ENCODE measurements around the gene TSPAN4.

DNA sequence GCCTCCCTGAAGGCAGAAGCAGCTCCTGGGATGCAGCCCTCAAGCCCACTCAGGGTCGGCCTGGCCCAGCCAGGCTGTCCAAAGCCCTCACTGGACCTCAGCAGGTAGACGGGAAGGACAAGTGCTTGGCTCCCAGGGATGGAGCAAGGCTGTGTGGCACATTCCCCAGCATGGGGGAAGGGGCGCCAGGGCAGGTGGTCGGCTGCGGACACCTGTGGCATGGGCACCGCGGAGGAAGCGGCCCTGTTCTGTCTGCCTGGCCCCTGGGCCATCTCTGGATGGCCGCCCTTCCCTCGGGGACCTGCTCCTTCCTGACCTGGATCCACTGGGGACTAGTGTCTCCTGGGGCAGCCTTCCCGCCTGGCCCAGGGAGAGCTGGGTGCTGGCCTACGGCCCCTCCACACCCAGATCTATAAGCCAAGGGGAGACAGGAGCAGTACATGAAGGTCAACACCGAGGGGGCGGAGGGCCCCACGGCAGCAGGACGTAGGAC is 42.0 kb downstream of the TSPAN4 start:
- TF ChIP-seq KLF1 (tag by site-specific recombination; IDR thresholded peaks at IDR 0.05) (no peak), ZNF530 (tag by site-specific recombination; IDR thresholded peaks at IDR 0.05; ENCODE audit: low read depth) (no peak), ZNF785 (tag by site-specific recombination; IDR thresholded peaks at IDR 0.05) (no peak), ZNF37A (tag by site-specific recombination; IDR thresholded peaks at IDR 0.05) (no peak)
- TF ChIP-seq, protein P1, sequence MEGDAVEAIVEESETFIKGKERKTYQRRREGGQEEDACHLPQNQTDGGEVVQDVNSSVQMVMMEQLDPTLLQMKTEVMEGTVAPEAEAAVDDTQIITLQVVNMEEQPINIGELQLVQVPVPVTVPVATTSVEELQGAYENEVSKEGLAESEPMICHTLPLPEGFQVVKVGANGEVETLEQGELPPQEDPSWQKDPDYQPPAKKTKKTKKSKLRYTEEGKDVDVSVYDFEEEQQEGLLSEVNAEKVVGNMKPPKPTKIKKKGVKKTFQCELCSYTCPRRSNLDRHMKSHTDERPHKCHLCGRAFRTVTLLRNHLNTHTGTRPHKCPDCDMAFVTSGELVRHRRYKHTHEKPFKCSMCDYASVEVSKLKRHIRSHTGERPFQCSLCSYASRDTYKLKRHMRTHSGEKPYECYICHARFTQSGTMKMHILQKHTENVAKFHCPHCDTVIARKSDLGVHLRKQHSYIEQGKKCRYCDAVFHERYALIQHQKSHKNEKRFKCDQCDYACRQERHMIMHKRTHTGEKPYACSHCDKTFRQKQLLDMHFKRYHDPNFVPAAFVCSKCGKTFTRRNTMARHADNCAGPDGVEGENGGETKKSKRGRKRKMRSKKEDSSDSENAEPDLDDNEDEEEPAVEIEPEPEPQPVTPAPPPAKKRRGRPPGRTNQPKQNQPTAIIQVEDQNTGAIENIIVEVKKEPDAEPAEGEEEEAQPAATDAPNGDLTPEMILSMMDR (tag by site-specific recombination; IDR thresholded peaks at IDR 0.05) = no peak
- TF ChIP-seq, protein P2, sequence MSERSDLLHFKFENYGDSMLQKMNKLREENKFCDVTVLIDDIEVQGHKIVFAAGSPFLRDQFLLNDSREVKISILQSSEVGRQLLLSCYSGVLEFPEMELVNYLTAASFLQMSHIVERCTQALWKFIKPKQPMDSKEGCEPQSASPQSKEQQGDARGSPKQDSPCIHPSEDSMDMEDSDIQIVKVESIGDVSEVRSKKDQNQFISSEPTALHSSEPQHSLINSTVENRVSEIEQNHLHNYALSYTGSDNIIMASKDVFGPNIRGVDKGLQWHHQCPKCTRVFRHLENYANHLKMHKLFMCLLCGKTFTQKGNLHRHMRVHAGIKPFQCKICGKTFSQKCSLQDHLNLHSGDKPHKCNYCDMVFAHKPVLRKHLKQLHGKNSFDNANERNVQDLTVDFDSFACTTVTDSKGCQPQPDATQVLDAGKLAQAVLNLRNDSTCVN (tag by site-specific recombination; optimal IDR thresholded peaks at IDR 0.05) = no peak
- TF ChIP-seq, protein P3, sequence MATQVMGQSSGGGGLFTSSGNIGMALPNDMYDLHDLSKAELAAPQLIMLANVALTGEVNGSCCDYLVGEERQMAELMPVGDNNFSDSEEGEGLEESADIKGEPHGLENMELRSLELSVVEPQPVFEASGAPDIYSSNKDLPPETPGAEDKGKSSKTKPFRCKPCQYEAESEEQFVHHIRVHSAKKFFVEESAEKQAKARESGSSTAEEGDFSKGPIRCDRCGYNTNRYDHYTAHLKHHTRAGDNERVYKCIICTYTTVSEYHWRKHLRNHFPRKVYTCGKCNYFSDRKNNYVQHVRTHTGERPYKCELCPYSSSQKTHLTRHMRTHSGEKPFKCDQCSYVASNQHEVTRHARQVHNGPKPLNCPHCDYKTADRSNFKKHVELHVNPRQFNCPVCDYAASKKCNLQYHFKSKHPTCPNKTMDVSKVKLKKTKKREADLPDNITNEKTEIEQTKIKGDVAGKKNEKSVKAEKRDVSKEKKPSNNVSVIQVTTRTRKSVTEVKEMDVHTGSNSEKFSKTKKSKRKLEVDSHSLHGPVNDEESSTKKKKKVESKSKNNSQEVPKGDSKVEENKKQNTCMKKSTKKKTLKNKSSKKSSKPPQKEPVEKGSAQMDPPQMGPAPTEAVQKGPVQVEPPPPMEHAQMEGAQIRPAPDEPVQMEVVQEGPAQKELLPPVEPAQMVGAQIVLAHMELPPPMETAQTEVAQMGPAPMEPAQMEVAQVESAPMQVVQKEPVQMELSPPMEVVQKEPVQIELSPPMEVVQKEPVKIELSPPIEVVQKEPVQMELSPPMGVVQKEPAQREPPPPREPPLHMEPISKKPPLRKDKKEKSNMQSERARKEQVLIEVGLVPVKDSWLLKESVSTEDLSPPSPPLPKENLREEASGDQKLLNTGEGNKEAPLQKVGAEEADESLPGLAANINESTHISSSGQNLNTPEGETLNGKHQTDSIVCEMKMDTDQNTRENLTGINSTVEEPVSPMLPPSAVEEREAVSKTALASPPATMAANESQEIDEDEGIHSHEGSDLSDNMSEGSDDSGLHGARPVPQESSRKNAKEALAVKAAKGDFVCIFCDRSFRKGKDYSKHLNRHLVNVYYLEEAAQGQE (tag by site-specific recombination; IDR thresholded peaks at IDR 0.05) = no peak

Measured in HEK293 (cell line).